Measurements from ENCODE around the gene CDH4.

- TF ChIP-seq CTCF (IDR thresholded peaks at IDR 0.05 in 2 of 3, conservative IDR thresholded peaks at IDR 0.05 in 1 of 3; ENCODE audit: insufficient read depth in 2 of 3, low read depth in 1 of 3, low read length in 3 of 3) (no peak), ARID1B (IDR thresholded peaks at IDR 0.05) (no peak), RCOR1 (IDR thresholded peaks at IDR 0.05; ENCODE audit: borderline replicate concordance in 1 of 2, low read depth in 2 of 2, low read length in 2 of 2) (no peak), ZNF785 (CRISPR knock-in tag; IDR thresholded peaks at IDR 0.05) (no peak), ZNF41 (CRISPR knock-in tag; conservative IDR thresholded peaks at IDR 0.05) (no peak), MGA (IDR thresholded peaks at IDR 0.05) (no peak), EZH2 (IDR thresholded peaks at IDR 0.05; ENCODE audit: borderline replicate concordance, low read depth, low read length) (no peak), REST (IDR thresholded peaks at IDR 0.05; ENCODE audit: borderline replicate concordance) (no peak), REST (CRISPR knock-in tag; IDR thresholded peaks at IDR 0.05; ENCODE audit: low read depth) (no peak), SMARCC2 (IDR thresholded peaks at IDR 0.05; ENCODE audit: low read depth) (no peak), RBM22 (IDR thresholded peaks at IDR 0.05; ENCODE audit: low read depth, low read length, poor library complexity, severe bottlenecking) (no peak), NFE2L1 (tag; IDR thresholded peaks at IDR 0.05; ENCODE audit: borderline replicate concordance, low read depth) (no peak)
Measured at GRCh38 chr20:61890210-61890609, 638.1 kb downstream of the CDH4 start.
